HG03571 (cell line): ENCODE results near the gene SMPD1.
"Not testable (repeated sequence)": the region's sequence is repeated elsewhere in the genome, so short reads cannot be mapped to it uniquely, and the experiment has no call there.

Source experiments
- ATAC-seq: cut with Tn5 transposase; IDR thresholded peaks from one replicate; pipeline ENCODE4 v1.9.1; 2021; ENCODE audit not compliant: unreplicated experiment

Gene SMPD1

DNA sequence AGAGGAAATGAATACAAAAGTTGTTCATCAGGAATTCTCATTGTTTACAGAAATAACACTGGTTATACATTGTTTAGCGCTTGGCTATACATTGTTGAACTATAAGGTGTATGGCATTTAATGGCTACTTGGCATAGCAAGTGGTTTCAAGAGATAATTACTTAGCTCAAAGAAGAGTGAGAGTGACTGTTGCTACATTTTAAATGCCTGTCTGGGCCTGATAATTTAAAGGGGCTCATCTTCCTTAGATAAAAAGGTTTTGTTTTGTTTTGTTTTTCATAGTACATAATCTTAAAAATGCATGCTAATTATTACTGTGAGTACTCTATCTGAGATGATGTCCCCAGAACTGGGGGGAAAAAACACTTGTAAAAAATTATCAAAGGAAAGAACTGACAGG is 1.5 kb upstream of the SMPD1 start:
- no peak for ATAC-seq

DNA sequence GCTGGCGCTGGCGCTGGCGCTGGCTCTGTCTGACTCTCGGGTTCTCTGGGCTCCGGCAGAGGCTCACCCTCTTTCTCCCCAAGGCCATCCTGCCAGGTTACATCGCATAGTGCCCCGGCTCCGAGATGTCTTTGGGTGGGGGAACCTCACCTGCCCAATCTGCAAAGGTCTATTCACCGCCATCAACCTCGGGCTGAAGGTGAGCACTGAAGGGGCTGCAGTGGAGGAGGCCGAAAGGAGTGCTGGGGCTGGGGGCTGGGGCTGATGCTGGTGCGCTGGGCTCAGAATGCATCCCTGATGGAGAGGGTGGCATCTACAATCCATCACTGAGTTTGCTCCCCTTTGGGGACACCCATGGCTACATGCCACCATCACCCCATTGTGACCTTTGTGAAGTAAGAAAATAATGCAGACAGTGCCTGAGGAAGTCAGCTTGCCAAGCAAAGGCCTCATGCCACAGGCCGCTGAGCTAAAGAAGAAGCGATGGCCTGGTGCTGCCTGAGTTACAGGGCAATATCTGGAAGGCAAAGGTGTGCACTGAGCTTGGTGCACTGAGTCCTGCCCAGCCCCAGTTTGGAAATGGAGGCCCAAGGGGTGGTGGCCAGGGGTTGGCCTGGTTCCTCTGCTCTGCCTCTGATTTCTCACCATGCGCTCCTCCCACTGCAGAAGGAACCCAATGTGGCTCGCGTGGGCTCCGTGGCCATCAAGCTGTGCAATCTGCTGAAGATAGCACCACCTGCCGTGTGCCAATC is 620 bp downstream of the SMPD1 start:
- ATAC-seq, result no peak

GRCh38 chr11:6391537-6392134 is 1.4 kb downstream of the SMPD1 start:
- ATAC-seq, result no peak

GRCh38 chr11:6392251-6392650 is 2.0 kb downstream of the SMPD1 start:
- not testable (repeated sequence) for ATAC-seq

DNA sequence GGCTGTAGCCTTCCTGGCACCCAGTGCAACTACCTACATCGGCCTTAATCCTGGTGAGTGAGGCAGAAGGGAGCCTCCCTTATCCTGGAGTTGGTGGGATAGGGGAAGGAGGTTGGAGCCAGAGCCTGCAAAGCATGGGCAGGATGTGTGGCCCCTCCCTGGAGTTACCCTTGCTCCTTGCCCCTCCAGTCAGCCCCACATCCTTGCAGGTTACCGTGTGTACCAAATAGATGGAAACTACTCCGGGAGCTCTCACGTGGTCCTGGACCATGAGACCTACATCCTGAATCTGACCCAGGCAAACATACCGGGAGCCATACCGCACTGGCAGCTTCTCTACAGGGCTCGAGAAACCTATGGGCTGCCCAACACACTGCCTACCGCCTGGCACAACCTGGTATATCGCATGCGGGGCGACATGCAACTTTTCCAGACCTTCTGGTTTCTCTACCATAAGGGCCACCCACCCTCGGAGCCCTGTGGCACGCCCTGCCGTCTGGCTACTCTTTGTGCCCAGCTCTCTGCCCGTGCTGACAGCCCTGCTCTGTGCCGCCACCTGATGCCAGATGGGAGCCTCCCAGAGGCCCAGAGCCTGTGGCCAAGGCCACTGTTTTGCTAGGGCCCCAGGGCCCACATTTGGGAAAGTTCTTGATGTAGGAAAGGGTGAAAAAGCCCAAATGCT is 3.9 kb downstream of the SMPD1 start:
- ATAC-seq, result no peak

DNA sequence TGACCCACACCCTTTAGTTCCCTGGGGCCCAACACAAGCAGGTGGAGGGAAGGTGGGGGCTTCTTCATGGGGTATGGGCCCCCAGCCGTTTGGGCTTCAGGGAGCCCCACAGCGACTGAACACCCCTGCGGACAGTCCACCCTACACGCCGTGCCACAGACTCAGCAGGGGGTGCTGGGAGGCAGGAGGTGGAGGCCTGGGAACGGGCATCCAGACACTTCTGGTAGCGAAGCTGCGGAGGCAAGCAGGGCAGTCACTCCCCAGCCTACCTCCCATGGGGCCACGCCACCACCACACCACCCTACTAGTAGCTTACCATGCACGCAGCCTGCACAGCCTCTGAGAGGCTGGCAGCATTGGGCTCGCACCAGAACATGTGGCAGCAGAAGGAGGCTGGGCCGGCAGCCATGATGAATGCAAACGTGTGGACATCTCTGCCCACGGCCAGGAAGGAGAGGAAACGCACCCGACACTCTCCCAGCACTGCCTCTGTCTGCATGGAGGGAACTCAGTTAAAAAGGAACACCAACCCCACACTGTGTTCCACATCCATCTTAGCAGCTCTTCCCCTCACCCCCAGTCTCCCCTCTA is 5.3 kb downstream of the SMPD1 start:
- no peak for ATAC-seq

GRCh38 chr11:6397156-6397555 is 6.9 kb downstream of the SMPD1 start:
- no peak for ATAC-seq

GRCh38 chr11:6397636-6398035 is 7.4 kb downstream of the SMPD1 start:
- no peak for ATAC-seq

GRCh38 chr11:6400431-6401345 is 10.4 kb downstream of the SMPD1 start:
- ATAC-seq, result no peak

DNA sequence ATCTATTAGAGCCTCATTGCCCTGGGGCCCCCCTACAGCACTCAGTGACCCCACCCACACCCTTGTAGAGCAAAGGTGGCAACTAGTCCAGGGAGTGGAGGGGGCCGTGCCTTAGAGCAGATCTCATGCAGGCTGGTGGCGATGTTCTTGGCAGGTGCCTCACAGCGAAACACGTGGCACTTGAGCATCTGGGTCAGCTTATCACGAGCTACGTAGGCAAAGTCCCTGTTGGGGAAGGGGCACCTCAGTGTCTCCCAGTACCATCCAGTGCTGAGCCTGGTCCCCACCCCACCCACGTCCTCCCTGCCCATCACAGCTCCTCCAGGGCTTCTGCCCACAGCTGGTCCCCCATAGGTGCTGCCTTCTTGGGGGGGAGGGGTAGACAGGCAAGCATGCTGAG is 11.2 kb downstream of the SMPD1 start:
- no peak for ATAC-seq

DNA sequence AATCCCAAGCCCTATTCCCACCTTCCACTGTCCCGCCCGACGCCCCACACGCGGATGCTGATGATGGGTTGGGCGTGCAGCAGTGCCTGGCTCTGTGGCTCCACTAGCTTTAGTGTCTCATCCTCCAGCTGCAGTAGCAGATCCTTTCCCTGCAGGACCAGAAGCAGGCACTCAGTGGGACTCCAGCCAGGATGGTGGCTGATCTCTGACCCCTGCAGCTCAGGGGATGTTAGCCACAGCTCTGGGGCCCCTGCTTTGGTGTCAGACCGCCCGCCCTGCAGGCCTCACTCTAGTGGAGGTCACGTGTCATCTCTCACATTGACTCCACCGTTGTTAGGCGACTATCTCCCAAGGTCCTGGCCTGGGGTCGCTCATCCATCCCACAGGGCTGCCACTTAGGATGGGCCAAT is 11.8 kb downstream of the SMPD1 start:
- ATAC-seq, result no peak

- peak; percentile 97 for ATAC-seq
These were observed 12.3 kb downstream of the SMPD1 start for GRCh38 chr11:6402561-6402981.

- ATAC-seq, result no peak
These were observed 13.3 kb downstream of the SMPD1 start for GRCh38 chr11:6403539-6403938.

- ATAC-seq, result no peak
These were observed 14.2 kb downstream of the SMPD1 start for GRCh38 chr11:6404342-6405051.

DNA sequence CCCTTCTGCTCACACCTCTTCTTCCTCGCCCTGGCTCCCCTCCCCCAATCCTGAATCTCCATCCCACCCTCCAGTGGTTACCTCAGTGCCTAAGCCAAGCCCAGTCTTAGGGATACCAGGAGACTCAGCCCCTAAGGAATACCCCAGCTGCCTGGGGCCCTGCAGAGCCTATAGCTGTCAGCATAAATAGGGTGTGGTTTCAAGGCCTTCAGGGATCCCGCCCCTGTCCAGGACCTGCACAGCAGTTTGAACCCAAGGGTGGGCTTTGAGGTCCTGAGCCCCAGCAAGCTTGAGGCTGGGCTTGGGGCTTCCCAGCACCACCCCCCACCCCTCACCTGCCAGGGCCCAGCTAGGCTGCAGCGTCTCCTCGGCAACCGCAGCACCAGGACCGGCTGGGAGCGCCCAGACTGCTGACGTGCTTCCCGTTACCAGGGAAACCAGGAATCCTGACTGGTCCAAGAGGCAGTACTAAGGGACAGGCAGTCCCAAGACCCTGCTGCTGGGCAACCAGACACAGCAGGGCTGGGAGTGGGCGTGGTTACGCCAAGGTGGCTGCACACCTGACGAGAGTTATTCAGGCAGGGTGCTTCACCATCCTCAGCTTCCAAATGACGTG is 14.9 kb downstream of the SMPD1 start:
- no peak for ATAC-seq

- ATAC-seq, result no peak
These were observed 15.6 kb downstream of the SMPD1 start for GRCh38 chr11:6405846-6406245.

- ATAC-seq, result no peak
These were observed 16.1 kb downstream of the SMPD1 start for GRCh38 chr11:6406370-6406769.

GRCh38 chr11:6410695-6411430 is 20.6 kb downstream of the SMPD1 start:
- ATAC-seq, result no peak

DNA sequence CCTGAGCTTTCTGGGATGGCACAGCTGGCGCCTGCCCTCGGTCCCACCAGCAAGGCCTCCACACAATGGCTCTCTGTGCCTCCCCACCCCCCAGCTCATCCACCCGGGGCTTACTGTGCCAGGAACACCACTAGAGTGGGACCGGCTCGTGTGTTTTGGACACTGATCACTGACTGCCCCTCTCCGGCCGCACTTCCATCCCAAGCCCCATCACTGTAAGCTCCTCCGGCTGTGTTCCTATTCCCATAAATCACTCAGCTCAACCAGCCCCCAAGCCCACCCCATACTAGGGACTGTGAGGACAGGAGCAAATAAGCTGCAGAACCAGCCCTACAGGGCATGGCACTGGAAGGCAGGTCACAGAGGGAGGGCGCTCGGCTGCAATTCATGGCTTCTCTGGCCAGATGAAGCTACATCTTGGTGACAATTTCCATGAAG is 21.3 kb downstream of the SMPD1 start:
- no peak for ATAC-seq
